Neuronal stem cell (in vitro differentiated cells): ENCODE measurements around the gene C10orf71.

Experiments
- DNase-seq: peaks from one replicate; pipeline ENCODE4 v3.0.0-alpha.2; 2013; ENCODE audit warnings: low spot score
- H2AFZ ChIP-seq: one replicate; pipeline ENCODE4 v1.6.1; 2013; ENCODE audit warnings: mild to moderate bottlenecking, low read length, inconsistent platforms
- H2AK5ac ChIP-seq: 2 replicates; pipeline ENCODE4 v1.6.1; 2013; ENCODE audit warnings: low read depth, mild to moderate bottlenecking, inconsistent platforms, low read length, moderate library complexity, mixed read lengths
- H2BK120ac ChIP-seq: 2 replicates; pipeline ENCODE4 v1.6.1; 2013; ENCODE audit warnings: low read depth, mild to moderate bottlenecking, inconsistent platforms, low read length, moderate library complexity, mixed read lengths
- H2BK12ac ChIP-seq: one replicate; pipeline ENCODE4 v1.6.1; 2013; ENCODE audit warnings: low read length, inconsistent platforms
- H2BK15ac ChIP-seq: 2 replicates; pipeline ENCODE4 v1.6.1; 2013; ENCODE audit warnings: mild to moderate bottlenecking, low read length, inconsistent platforms, mixed read lengths
- H2BK5ac ChIP-seq: one replicate; pipeline ENCODE4 v1.6.1; 2013; ENCODE audit warnings: inconsistent platforms, mild to moderate bottlenecking, low read length, moderate library complexity
- H3K14ac ChIP-seq: one replicate; pipeline ENCODE4 v1.6.1; 2013; ENCODE audit warnings: low read length, inconsistent platforms
- H3K18ac ChIP-seq: 2 replicates; pipeline ENCODE4 v1.6.1; 2013; ENCODE audit warnings: low read length, inconsistent platforms
- H3K23ac ChIP-seq: 2 replicates; pipeline ENCODE4 v1.6.1; 2013; ENCODE audit warnings: low read depth, mild to moderate bottlenecking, mixed read lengths, low read length, inconsistent platforms; ENCODE audit not compliant: poor library complexity
- H3K27ac ChIP-seq: replicated peaks from 3 replicates; pipeline ENCODE4 v1.5.1; 2013; ENCODE audit warnings: low read length, inconsistent platforms
- H3K27me3 ChIP-seq, 3 experiments: 2 replicates each; pipeline ENCODE4 v1.6.1; 2013; ENCODE audit warnings: low read length in 3 of 3, mild to moderate bottlenecking in 2 of 3, inconsistent platforms in 1 of 3, low read depth in 1 of 3, mixed read lengths in 1 of 3, moderate library complexity in 1 of 3; ENCODE audit not compliant: control insufficient read depth in 3 of 3, insufficient read depth in 3 of 3
- H3K36me3 ChIP-seq, 2 donors: replicated peaks in 1 of 2; 2 replicates each; pipeline ENCODE4 v1.6.1; 2013; ENCODE audit warnings: low read length in 2 of 2; ENCODE audit not compliant: control insufficient read depth in 2 of 2, insufficient read depth in 2 of 2
- H3K4ac ChIP-seq: 2 replicates; pipeline ENCODE4 v1.6.1; 2013; ENCODE audit warnings: inconsistent platforms, mild to moderate bottlenecking, low read length, moderate library complexity
- H3K4me1 ChIP-seq, 2 donors: 1 replicate in 1 of 2; 2 replicates in 1 of 2; pipeline ENCODE4 v1.6.1; 2013; ENCODE audit warnings: low read length in 2 of 2, low read depth in 1 of 2; ENCODE audit not compliant: control insufficient read depth in 2 of 2, insufficient read depth in 1 of 2
- H3K4me2 ChIP-seq: one replicate; pipeline ENCODE4 v1.6.1; 2013; ENCODE audit warnings: mild to moderate bottlenecking, low read length, inconsistent platforms; ENCODE audit not compliant: insufficient read depth, poor library complexity, severe bottlenecking
- H3K4me3 ChIP-seq, 2 donors: 2 replicates each; pipeline ENCODE4 v1.5.1; 2013; ENCODE audit warnings: low read length in 2 of 2, mild to moderate bottlenecking in 2 of 2, inconsistent platforms in 1 of 2, moderate library complexity in 1 of 2
- H3K79me1 ChIP-seq: one replicate; pipeline ENCODE4 v1.6.1; 2013; ENCODE audit warnings: low read depth, mild to moderate bottlenecking, inconsistent platforms, low read length, moderate library complexity
- H3K9ac ChIP-seq: one replicate; pipeline ENCODE4 v1.6.1; 2013; ENCODE audit warnings: mild to moderate bottlenecking, low read depth, low read length, inconsistent platforms; ENCODE audit not compliant: poor library complexity
- H3K9me3 ChIP-seq, 2 donors: replicated peaks in 1 of 2; 2 replicates each; pipeline versions ENCODE3 to v1.6.1; 2013; ENCODE audit warnings: low read length in 2 of 2, mild to moderate bottlenecking in 2 of 2, inconsistent platforms in 1 of 2, low read depth in 1 of 2, mixed read lengths in 1 of 2, moderate library complexity in 1 of 2; ENCODE audit not compliant: control insufficient read depth in 2 of 2, insufficient read depth in 1 of 2
- H4K8ac ChIP-seq: one replicate; pipeline ENCODE4 v1.6.1; 2013; ENCODE audit warnings: low read depth, mild to moderate bottlenecking, inconsistent platforms, low read length, moderate library complexity
- H4K91ac ChIP-seq: one replicate; pipeline ENCODE4 v1.6.1; 2013; ENCODE audit warnings: low read length, low read depth, mild to moderate bottlenecking, inconsistent platforms; ENCODE audit not compliant: poor library complexity
- WGBS, 2 donors: extraction: QIAGEN DNeasy Blood & Tissue Kit; methylation state at CpG; one replicate each; pipeline ENCODE4 v1.1.7; 2013; ENCODE audit warnings: missing lambda C conversion rate in 2 of 2, mixed read lengths in 1 of 2; ENCODE audit not compliant: insufficient read length in 2 of 2, insufficient replicate concordance in 1 of 2; ENCODE audit errors: extremely low coverage in 2 of 2; 5-methylcytosine and 5-hydroxymethylcytosine counted together

Gene C10orf71

GRCh38 chr10:49332333-49332732 is 33.4 kb downstream of the C10orf71 start:
- no peak overlapping the region for H3K23ac ChIP-seq
- H4K91ac ChIP-seq = no peak overlapping the region
- no peaks in the 10 kb centered on the region for H3K9me3 ChIP-seq
- H2BK120ac ChIP-seq = no peak overlapping the region
- H2AFZ ChIP-seq = no peak overlapping the region
- H2BK12ac ChIP-seq = no peak overlapping the region
- H3K4me3 ChIP-seq = no peak overlapping the region
- H3K79me1 ChIP-seq = no peaks in the 10 kb centered on the region
- H3K18ac ChIP-seq = no peak overlapping the region
- no peak overlapping the region for H2BK15ac ChIP-seq
- no peak overlapping the region for H3K4ac ChIP-seq
- no peaks in the 10 kb centered on the region for H3K27me3 ChIP-seq
- no peak overlapping the region for H3K14ac ChIP-seq
- no peaks in the 10 kb centered on the region for H3K4me1 ChIP-seq
- H3K9ac ChIP-seq = no peak overlapping the region
- no peak overlapping the region for H2AK5ac ChIP-seq
- DNase-seq = no peak
- no CpG with 5 or more reads among the region's 4 CpGs for WGBS, 2 donors
- H2BK5ac ChIP-seq = no peak overlapping the region
- no peak overlapping the region for H3K4me2 ChIP-seq
- H3K27ac ChIP-seq = no peak overlapping the region
- no peaks in the 10 kb centered on the region for H3K36me3 ChIP-seq
- H4K8ac ChIP-seq = no peak overlapping the region

GRCh38 chr10:49332768-49333167 is 33.8 kb downstream of the C10orf71 start:
- H4K91ac ChIP-seq = no peak overlapping the region
- H3K4me2 ChIP-seq = no peak overlapping the region
- H2BK12ac ChIP-seq = no peak overlapping the region
- H3K9ac ChIP-seq = no peak overlapping the region
- no peaks in the 10 kb centered on the region for H3K79me1 ChIP-seq
- H3K23ac ChIP-seq = no peak overlapping the region
- no peak overlapping the region for H3K18ac ChIP-seq
- no peak overlapping the region for H2AK5ac ChIP-seq
- no CpG with 5 or more reads among the region's 6 CpGs for WGBS, 2 donors
- H3K36me3 ChIP-seq = no peaks in the 10 kb centered on the region
- no peak overlapping the region for H3K27ac ChIP-seq
- no peaks in the 10 kb centered on the region for H3K9me3 ChIP-seq
- no peak overlapping the region for H3K4me3 ChIP-seq
- no peak overlapping the region for H3K14ac ChIP-seq
- H2AFZ ChIP-seq = no peak overlapping the region
- no peak overlapping the region for H2BK15ac ChIP-seq
- DNase-seq = no peak
- no peak overlapping the region for H2BK5ac ChIP-seq
- no peak overlapping the region for H2BK120ac ChIP-seq
- no peaks in the 10 kb centered on the region for H3K27me3 ChIP-seq
- no peaks in the 10 kb centered on the region for H3K4me1 ChIP-seq
- no peak overlapping the region for H3K4ac ChIP-seq
- H4K8ac ChIP-seq = no peak overlapping the region

- WGBS, 2 donors = no CpG with 5 or more reads among the region's 6 CpGs
- Histone ChIP-seq H3K27me3 (no peaks in the 10 kb centered on the region), H4K91ac (no peak overlapping the region), H3K14ac (no peak overlapping the region), H2AK5ac (no peak overlapping the region), H2AFZ (no peak overlapping the region), H3K23ac (no peak overlapping the region), H3K4me2 (no peak overlapping the region), H3K4me3 (no peak overlapping the region), H3K36me3 (no peaks in the 10 kb centered on the region), H2BK15ac (no peak overlapping the region), H3K18ac (no peak overlapping the region), H3K27ac (no peak overlapping the region), H2BK120ac (no peak overlapping the region), H3K4ac (no peak overlapping the region), H3K4me1 (no peaks in the 10 kb centered on the region), H3K9ac (no peak overlapping the region), H3K9me3 (no peaks in the 10 kb centered on the region), H2BK12ac (no peak overlapping the region), H4K8ac (no peak overlapping the region), H2BK5ac (no peak overlapping the region), H3K79me1 (no peaks in the 10 kb centered on the region)
- DNase-seq = no peak
Observed at GRCh38 chr10:49333192-49333591, 34.2 kb downstream of the C10orf71 start.

GRCh38 chr10:49334964-49335363 is 36.0 kb downstream of the C10orf71 start:
- no peak overlapping the region for H4K91ac ChIP-seq
- no peak overlapping the region for H2BK12ac ChIP-seq
- H2BK5ac ChIP-seq = no peak overlapping the region
- no peaks in the 10 kb centered on the region for H3K79me1 ChIP-seq
- H2BK15ac ChIP-seq = no peak overlapping the region
- H2AFZ ChIP-seq = peak overlapping the region; percentile 65
- no peak overlapping the region for H2AK5ac ChIP-seq
- no peaks in the 10 kb centered on the region for H3K4me1 ChIP-seq
- H3K4ac ChIP-seq = no peak overlapping the region
- no peaks in the 10 kb centered on the region for H3K27me3 ChIP-seq
- no peak overlapping the region for H2BK120ac ChIP-seq
- H3K9me3 ChIP-seq = no peaks in the 10 kb centered on the region
- no peak for DNase-seq
- no peaks in the 10 kb centered on the region for H3K36me3 ChIP-seq
- no peak overlapping the region for H3K18ac ChIP-seq
- no peak overlapping the region for H3K4me2 ChIP-seq
- H3K27ac ChIP-seq = no peak overlapping the region
- H3K9ac ChIP-seq = no peak overlapping the region
- no peak overlapping the region for H4K8ac ChIP-seq
- no peak overlapping the region for H3K23ac ChIP-seq
- no peak overlapping the region for H3K14ac ChIP-seq
- H3K4me3 ChIP-seq = no peak overlapping the region
